K562 (cell line): ENCODE data around the gene TEX54. TPM values are rescaled to one million over a fixed set of nuclear protein-coding genes. Genes with fewer than 3 reads are reported as not detected.
A peak's percentile ranks its signal among the peaks of the same experiment; 100 is the strongest.

Experiments
- CEBPG ChIP-seq, 3 experiments: fragments of 200-800 bp in 1 of 3; sonication (Bioruptor generic) in 1 of 3; sonication (generic) in 1 of 3; formaldehyde crosslinking in 1 of 3; IDR thresholded peaks in 2 of 3; conservative IDR thresholded peaks in 1 of 3; 2 replicates each; pipeline versions ENCODE4 v1.6.1 to v1.8.0; 2016 to 2022; ENCODE audit warnings: missing compliant biosample characterization in 2 of 3, missing genetic modification characterization in 2 of 3, mild to moderate bottlenecking in 1 of 3, missing genetic modification reagents in 1 of 3
- ELF2 ChIP-seq: fragments of 250-450 bp; sonication (Bioruptor Pico); IDR thresholded peaks from 2 replicates; pipeline ENCODE4 v1.5.0; 2021; ENCODE audit warnings: mild to moderate bottlenecking
- EP400 ChIP-seq: fragments of 450-650 bp; IDR thresholded peaks from 2 replicates; pipeline ENCODE4 v1.6.1; 2017; ENCODE audit warnings: antibody characterized with exemption, mild to moderate bottlenecking, moderate library complexity
- KDM5B ChIP-seq: fragments of 200-600 bp; sonication (generic); IDR thresholded peaks from 2 replicates; pipeline ENCODE4 v1.6.1; 2012; ENCODE audit warnings: low read depth, mild to moderate bottlenecking, moderate library complexity, low read length, control low read depth, inconsistent platforms; ENCODE audit not compliant: insufficient replicate concordance
- PHF21A ChIP-seq: fragments of 450-650 bp; IDR thresholded peaks from 2 replicates; pipeline ENCODE4 v1.6.1; 2017; ENCODE audit warnings: low read depth, borderline replicate concordance
- POLR2G ChIP-seq: fragments of 200-400 bp; formaldehyde crosslinking; IDR thresholded peaks from 2 replicates; pipeline ENCODE4 v1.6.1; 2017; ENCODE audit warnings: low read depth, mild to moderate bottlenecking, antibody characterized with exemption, low read length, moderate library complexity
- PPARD ChIP-seq: fragments of 250-450 bp; sonication (Bioruptor Pico); IDR thresholded peaks from 2 replicates; pipeline ENCODE4 v1.8.0; 2022; ENCODE audit warnings: inconsistent platforms, mild to moderate bottlenecking, moderate library complexity
- PURB ChIP-seq: sonication (generic); formaldehyde crosslinking; IDR thresholded peaks from 2 replicates; pipeline ENCODE4 v1.9.0; 2021; ENCODE audit warnings: low read depth, mild to moderate bottlenecking, missing genetic modification reagents
- ZNF561 ChIP-seq: fragments of 450-650 bp; formaldehyde crosslinking; conservative IDR thresholded peaks from 2 replicates; pipeline ENCODE4 v1.4.0; 2020; ENCODE audit warnings: mild to moderate bottlenecking, moderate library complexity
- polyA plus RNA-seq, 8 experiments: library from polyadenylated mRNA; depleted of rRNA in 4 of 8; stranded (reverse) in 5 of 8; unstranded in 3 of 8; fragments of >200 nt; fragmentation: Nextera tagmentation in 2 of 8; fragmentation: Illumina TruSeq in 1 of 8; extraction: Ambion mirVana in 2 of 8; extraction: Trizol in 1 of 8; gene quantifications; 2 replicates each; pipeline versions ENCODE4 v1.2.1 to v1.2.3, GENCODE V29; 2011 to 2014; ENCODE audit warnings: inconsistent platforms in 1 of 8, missing spikeins in 1 of 8
- total RNA-seq, 7 experiments: library from RNA; depleted of rRNA in 6 of 7; stranded (reverse); fragments of >200 nt in 6 of 7; fragmentation: Illumina TruSeq in 2 of 7; extraction: Trizol in 2 of 7; gene quantifications; 2 replicates each; pipeline versions ENCODE4 v1.2.1 to v1.2.3, GENCODE V29; 2011 to 2021; ENCODE audit warnings: low replicate concordance in 1 of 7
- TF ChIP-seq, protein P1 (sequence below): fragments of 450-650 bp; IDR thresholded peaks from 2 replicates; pipeline ENCODE4 v1.6.1; 2016; ENCODE audit warnings: mild to moderate bottlenecking, moderate library complexity
- TF ChIP-seq, protein P2 (sequence below): fragments of 250-450 bp; sonication (Bioruptor Pico); IDR thresholded peaks from 2 replicates; pipeline ENCODE4 v1.8.0; 2021; ENCODE audit warnings: borderline replicate concordance, mild to moderate bottlenecking, moderate library complexity; ENCODE audit not compliant: poor library complexity, severe bottlenecking
- TF ChIP-seq, protein P3 (sequence below): fragments of 250-450 bp; sonication (Bioruptor Pico); IDR thresholded peaks from 2 replicates; pipeline ENCODE4 v1.4.0; 2020; ENCODE audit warnings: mild to moderate bottlenecking

TEX54 gene
- total and polyA plus RNA-seq, 9 of the 15 experiments (the other 6 are each of a cell fraction or from before 2014, with no cell fraction given), result not detected

DNA sequence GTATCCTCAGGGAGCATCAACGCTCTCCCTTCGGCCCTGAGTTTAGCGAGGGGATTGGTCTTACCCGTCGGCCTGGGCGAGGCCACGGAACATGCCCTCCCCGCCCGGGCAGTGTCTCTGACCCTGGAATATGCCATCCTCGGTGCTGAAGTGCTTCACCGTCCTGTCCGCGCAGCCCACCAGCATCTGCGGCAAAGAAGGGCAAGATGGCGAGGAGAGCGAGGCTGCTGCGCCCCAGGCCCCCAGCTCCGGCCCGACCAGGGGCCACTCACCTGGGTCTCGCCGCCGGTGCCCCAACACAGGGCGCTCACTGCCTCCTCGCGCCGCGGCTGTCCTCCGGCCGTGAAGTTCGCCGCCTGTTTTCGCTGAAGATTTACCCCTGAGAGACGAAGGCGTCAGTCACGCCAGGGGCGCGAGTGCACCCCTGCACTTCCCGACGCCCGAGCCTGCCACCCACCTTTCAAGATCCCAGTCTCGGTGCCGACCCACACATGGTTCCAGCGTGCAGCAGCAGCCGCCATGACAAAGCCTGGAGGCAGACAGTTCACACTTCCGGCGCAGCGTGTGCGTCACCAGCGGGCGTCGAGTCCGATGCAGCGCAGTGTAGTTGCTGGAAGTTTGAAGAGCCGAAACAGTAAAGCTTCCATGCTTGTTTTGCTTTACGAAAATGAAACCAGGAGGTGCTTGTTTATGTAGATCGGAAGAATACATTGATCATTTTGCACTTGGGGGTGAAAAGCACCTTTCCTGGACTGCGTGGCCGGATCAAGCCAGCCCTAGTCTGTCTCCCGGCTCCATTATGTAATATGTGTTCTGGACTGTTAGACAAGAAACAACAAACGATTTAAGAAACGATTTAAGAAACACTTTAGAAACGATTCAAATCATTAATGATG is 6.7 kb upstream of the TEX54 start, which contains the start of gene WDR74 (continued):
- TF ChIP-seq, protein P1, sequence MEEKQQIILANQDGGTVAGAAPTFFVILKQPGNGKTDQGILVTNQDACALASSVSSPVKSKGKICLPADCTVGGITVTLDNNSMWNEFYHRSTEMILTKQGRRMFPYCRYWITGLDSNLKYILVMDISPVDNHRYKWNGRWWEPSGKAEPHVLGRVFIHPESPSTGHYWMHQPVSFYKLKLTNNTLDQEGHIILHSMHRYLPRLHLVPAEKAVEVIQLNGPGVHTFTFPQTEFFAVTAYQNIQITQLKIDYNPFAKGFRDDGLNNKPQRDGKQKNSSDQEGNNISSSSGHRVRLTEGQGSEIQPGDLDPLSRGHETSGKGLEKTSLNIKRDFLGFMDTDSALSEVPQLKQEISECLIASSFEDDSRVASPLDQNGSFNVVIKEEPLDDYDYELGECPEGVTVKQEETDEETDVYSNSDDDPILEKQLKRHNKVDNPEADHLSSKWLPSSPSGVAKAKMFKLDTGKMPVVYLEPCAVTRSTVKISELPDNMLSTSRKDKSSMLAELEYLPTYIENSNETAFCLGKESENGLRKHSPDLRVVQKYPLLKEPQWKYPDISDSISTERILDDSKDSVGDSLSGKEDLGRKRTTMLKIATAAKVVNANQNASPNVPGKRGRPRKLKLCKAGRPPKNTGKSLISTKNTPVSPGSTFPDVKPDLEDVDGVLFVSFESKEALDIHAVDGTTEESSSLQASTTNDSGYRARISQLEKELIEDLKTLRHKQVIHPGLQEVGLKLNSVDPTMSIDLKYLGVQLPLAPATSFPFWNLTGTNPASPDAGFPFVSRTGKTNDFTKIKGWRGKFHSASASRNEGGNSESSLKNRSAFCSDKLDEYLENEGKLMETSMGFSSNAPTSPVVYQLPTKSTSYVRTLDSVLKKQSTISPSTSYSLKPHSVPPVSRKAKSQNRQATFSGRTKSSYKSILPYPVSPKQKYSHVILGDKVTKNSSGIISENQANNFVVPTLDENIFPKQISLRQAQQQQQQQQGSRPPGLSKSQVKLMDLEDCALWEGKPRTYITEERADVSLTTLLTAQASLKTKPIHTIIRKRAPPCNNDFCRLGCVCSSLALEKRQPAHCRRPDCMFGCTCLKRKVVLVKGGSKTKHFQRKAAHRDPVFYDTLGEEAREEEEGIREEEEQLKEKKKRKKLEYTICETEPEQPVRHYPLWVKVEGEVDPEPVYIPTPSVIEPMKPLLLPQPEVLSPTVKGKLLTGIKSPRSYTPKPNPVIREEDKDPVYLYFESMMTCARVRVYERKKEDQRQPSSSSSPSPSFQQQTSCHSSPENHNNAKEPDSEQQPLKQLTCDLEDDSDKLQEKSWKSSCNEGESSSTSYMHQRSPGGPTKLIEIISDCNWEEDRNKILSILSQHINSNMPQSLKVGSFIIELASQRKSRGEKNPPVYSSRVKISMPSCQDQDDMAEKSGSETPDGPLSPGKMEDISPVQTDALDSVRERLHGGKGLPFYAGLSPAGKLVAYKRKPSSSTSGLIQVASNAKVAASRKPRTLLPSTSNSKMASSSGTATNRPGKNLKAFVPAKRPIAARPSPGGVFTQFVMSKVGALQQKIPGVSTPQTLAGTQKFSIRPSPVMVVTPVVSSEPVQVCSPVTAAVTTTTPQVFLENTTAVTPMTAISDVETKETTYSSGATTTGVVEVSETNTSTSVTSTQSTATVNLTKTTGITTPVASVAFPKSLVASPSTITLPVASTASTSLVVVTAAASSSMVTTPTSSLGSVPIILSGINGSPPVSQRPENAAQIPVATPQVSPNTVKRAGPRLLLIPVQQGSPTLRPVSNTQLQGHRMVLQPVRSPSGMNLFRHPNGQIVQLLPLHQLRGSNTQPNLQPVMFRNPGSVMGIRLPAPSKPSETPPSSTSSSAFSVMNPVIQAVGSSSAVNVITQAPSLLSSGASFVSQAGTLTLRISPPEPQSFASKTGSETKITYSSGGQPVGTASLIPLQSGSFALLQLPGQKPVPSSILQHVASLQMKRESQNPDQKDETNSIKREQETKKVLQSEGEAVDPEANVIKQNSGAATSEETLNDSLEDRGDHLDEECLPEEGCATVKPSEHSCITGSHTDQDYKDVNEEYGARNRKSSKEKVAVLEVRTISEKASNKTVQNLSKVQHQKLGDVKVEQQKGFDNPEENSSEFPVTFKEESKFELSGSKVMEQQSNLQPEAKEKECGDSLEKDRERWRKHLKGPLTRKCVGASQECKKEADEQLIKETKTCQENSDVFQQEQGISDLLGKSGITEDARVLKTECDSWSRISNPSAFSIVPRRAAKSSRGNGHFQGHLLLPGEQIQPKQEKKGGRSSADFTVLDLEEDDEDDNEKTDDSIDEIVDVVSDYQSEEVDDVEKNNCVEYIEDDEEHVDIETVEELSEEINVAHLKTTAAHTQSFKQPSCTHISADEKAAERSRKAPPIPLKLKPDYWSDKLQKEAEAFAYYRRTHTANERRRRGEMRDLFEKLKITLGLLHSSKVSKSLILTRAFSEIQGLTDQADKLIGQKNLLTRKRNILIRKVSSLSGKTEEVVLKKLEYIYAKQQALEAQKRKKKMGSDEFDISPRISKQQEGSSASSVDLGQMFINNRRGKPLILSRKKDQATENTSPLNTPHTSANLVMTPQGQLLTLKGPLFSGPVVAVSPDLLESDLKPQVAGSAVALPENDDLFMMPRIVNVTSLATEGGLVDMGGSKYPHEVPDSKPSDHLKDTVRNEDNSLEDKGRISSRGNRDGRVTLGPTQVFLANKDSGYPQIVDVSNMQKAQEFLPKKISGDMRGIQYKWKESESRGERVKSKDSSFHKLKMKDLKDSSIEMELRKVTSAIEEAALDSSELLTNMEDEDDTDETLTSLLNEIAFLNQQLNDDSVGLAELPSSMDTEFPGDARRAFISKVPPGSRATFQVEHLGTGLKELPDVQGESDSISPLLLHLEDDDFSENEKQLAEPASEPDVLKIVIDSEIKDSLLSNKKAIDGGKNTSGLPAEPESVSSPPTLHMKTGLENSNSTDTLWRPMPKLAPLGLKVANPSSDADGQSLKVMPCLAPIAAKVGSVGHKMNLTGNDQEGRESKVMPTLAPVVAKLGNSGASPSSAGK, result no peak; the same call in 1 of the 2 replicates
- TF ChIP-seq PPARD (CRISPR knock-in tag) (no peak), ELF2 (CRISPR knock-in tag) (peak; percentile 99), PHF21A (no peak), PURB (CRISPR knock-in tag) (no peak), KDM5B (peak; percentile 88), CEBPG (CRISPR knock-in tag; IDR thresholded peaks at IDR 0.05) (no peak), CEBPG (tag; conservative IDR thresholded peaks at IDR 0.05 in 1 of 2, IDR thresholded peaks at IDR 0.05 in 1 of 2) (no peak), ZNF561 (CRISPR knock-in tag) (no peak), POLR2G (peak; percentile 93), EP400 (peak; percentile 99)
- TF ChIP-seq, protein P2, sequence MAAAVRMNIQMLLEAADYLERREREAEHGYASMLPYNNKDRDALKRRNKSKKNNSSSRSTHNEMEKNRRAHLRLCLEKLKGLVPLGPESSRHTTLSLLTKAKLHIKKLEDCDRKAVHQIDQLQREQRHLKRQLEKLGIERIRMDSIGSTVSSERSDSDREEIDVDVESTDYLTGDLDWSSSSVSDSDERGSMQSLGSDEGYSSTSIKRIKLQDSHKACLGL (CRISPR knock-in tag), result peak; percentile 99
- TF ChIP-seq, protein P3, sequence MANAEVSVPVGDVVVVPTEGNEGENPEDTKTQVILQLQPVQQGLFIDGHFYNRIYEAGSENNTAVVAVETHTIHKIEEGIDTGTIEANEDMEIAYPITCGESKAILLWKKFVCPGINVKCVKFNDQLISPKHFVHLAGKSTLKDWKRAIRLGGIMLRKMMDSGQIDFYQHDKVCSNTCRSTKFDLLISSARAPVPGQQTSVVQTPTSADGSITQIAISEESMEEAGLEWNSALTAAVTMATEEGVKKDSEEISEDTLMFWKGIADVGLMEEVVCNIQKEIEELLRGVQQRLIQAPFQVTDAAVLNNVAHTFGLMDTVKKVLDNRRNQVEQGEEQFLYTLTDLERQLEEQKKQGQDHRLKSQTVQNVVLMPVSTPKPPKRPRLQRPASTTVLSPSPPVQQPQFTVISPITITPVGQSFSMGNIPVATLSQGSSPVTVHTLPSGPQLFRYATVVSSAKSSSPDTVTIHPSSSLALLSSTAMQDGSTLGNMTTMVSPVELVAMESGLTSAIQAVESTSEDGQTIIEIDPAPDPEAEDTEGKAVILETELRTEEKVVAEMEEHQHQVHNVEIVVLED (CRISPR knock-in tag), result peak; percentile 9; the same call in 1 of the 2 replicates
